Activated CD8-positive, alpha-beta memory T cell treated with anti-CD3 and anti-CD28 coated beads, Interleukin-2, amount 50 U/mL, for 24 hours (primary cell): ENCODE data around the gene KIF26B.

ENCODE experiments used
- DNase-seq: peaks from one replicate; pipeline ENCODE4 v3.0.0-alpha.2; 2020; ENCODE audit errors: extremely low read depth

Gene KIF26B

GRCh38 chr1:245132771-245133170 is 22.0 kb upstream of the KIF26B start:
- DNase-seq: no peak

- no peak for DNase-seq
These were observed 20.6 kb upstream of the KIF26B start for GRCh38 chr1:245133995-245134715.

- DNase-seq: no peak
These were observed 12.5 kb upstream of the KIF26B start for GRCh38 chr1:245142171-245142798.

- no peak for DNase-seq
These were observed 11.8 kb upstream of the KIF26B start for GRCh38 chr1:245142976-245143375.

- no peak for DNase-seq
These were observed 10.9 kb upstream of the KIF26B start for GRCh38 chr1:245143849-245144248.

GRCh38 chr1:245148069-245148468 is 6.7 kb upstream of the KIF26B start:
- no peak for DNase-seq

- no peak for DNase-seq
These were observed 5.9 kb upstream of the KIF26B start for GRCh38 chr1:245148861-245149260.

- DNase-seq: peak; percentile 35
These were observed 1.7 kb upstream of the KIF26B start for GRCh38 chr1:245153081-245153551.

- DNase-seq: no peak
These were observed 995 bp upstream of the KIF26B start for GRCh38 chr1:245153552-245154428.

- DNase-seq: no peak
These were observed 671 bp downstream of the KIF26B start for GRCh38 chr1:245155272-245156040.

- peak; percentile 55 for DNase-seq
These were observed 1.4 kb downstream of the KIF26B start for GRCh38 chr1:245156041-245156735.

- DNase-seq: no peak
These were observed 2.1 kb downstream of the KIF26B start for GRCh38 chr1:245156736-245157505.

- no peak for DNase-seq
These were observed 4.1 kb downstream of the KIF26B start for GRCh38 chr1:245158913-245159312.

GRCh38 chr1:245160288-245160687 is 5.5 kb downstream of the KIF26B start:
- DNase-seq: no peak

- DNase-seq: no peak
These were observed 6.1 kb downstream of the KIF26B start for GRCh38 chr1:245160741-245161400.

GRCh38 chr1:245161866-245162265 is 7.1 kb downstream of the KIF26B start:
- no peak for DNase-seq

GRCh38 chr1:245166471-245166885 is 11.7 kb downstream of the KIF26B start:
- no peak for DNase-seq

- no peak for DNase-seq
These were observed 13.3 kb downstream of the KIF26B start for GRCh38 chr1:245168086-245168485.

- no peak for DNase-seq
These were observed 14.1 kb downstream of the KIF26B start for GRCh38 chr1:245168906-245169305.

- no peak for DNase-seq
These were observed 14.6 kb downstream of the KIF26B start for GRCh38 chr1:245169376-245169775.
